B cell (primary cell): Measurements from ENCODE around the gene DDX23. TPM values are rescaled to one million over a fixed set of nuclear protein-coding genes. Genes with fewer than 3 reads are reported as not detected.

Experiments
- ATAC-seq: fragments of 200-7000 bp; cut with Tn5 transposase; one replicate; pipeline ENCODE4 v1.10.0; 2021; ENCODE audit warnings: low read depth, mild to moderate bottlenecking, moderate number of reproducible peaks, moderate library complexity
- CTCF ChIA-PET: fragments of 350-600 bp; sonication (Branson Sonifier 250); formaldehyde crosslinking; loops from one replicate; lab custom pipeline; 2021; ENCODE audit warnings: antibody characterized with exemption, inconsistent platforms; lab: Charles Lee
- POLR2A ChIA-PET: fragments of 350-600 bp; sonication (Branson Sonifier 250); formaldehyde crosslinking; loops from one replicate; lab custom pipeline; 2021; ENCODE audit warnings: antibody characterized with exemption; lab: Charles Lee
- DNase-seq: peaks from one replicate; pipeline ENCODE4 v3.0.0; 2013
- H2AFZ ChIP-seq: 2 replicates; pipeline ENCODE4 v1.6.1; 2012; ENCODE audit warnings: mild to moderate bottlenecking, low read depth, low read length; ENCODE audit not compliant: insufficient read depth, poor library complexity, severe bottlenecking
- H3K27ac ChIP-seq, 2 donors: 1 replicate in 1 of 2; 2 replicates in 1 of 2; pipeline ENCODE4 v1.5.1; 2012 to 2013; ENCODE audit warnings: low read length in 2 of 2, mild to moderate bottlenecking in 2 of 2, moderate library complexity in 1 of 2
- H3K27me3 ChIP-seq, 4 experiments: fragments of 200-600 bp in 1 of 4; sonication (generic) in 1 of 4; replicated peaks in 1 of 4; 1 replicate in 2 of 4; 2 replicates in 2 of 4; pipeline versions ENCODE4 v1.6.1 to v1.7.0; 2013 to 2016; ENCODE audit warnings: low read length in 3 of 4, mild to moderate bottlenecking in 2 of 4, mixed read lengths in 1 of 4, moderate library complexity in 1 of 4; ENCODE audit not compliant: insufficient read depth in 4 of 4, control insufficient read depth in 3 of 4; ENCODE audit errors: control extremely low read depth in 1 of 4
- H3K36me3 ChIP-seq, 2 experiments: replicated peaks in 1 of 2; 1 replicate in 1 of 2; 2 replicates in 1 of 2; pipeline versions ENCODE4 v1.6.1 to v1.7.1; 2013; ENCODE audit warnings: low read length in 1 of 2; ENCODE audit not compliant: insufficient read depth in 2 of 2, control insufficient read depth in 1 of 2; ENCODE audit errors: control extremely low read depth in 1 of 2, extremely low read depth in 1 of 2
- H3K4me1 ChIP-seq, 2 donors: fragments of 200-600 bp in 1 of 2; sonication (generic) in 1 of 2; 1 replicate in 1 of 2; 2 replicates in 1 of 2; pipeline versions ENCODE4 v1.5.1 to v1.6.1; 2013 to 2017; ENCODE audit warnings: low read length in 2 of 2; ENCODE audit not compliant: control insufficient read depth in 2 of 2, insufficient read depth in 2 of 2
- H3K4me2 ChIP-seq: replicated peaks from 2 replicates; pipeline ENCODE3; 2012; ENCODE audit warnings: mild to moderate bottlenecking, low read depth, low read length; ENCODE audit not compliant: poor library complexity, severe bottlenecking
- H3K4me3 ChIP-seq, 5 experiments: fragments of 200-600 bp in 1 of 5; sonication (generic) in 1 of 5; 1 replicate in 3 of 5; 2 replicates in 2 of 5; pipeline versions ENCODE4 v1.5.1 to v1.7.0; 2011 to 2016; ENCODE audit warnings: low read length in 4 of 5, mild to moderate bottlenecking in 4 of 5, low read depth in 2 of 5, control low read depth in 1 of 5, moderate library complexity in 1 of 5; ENCODE audit not compliant: insufficient read depth in 1 of 5; ENCODE audit errors: control extremely low read depth in 1 of 5, extremely low read depth in 1 of 5
- H3K79me2 ChIP-seq: fragments of 200-600 bp; sonication (generic); one replicate; pipeline ENCODE4 v1.6.0; 2016; ENCODE audit warnings: low read length; ENCODE audit not compliant: control insufficient read depth, insufficient read depth
- H3K9ac ChIP-seq: fragments of 200-600 bp; sonication (generic); 2 replicates; pipeline ENCODE4 v1.6.1; 2017; ENCODE audit warnings: mild to moderate bottlenecking, low read length, moderate library complexity
- H3K9me3 ChIP-seq, 3 donors: one replicate each; pipeline versions ENCODE4 v1.6.1 to v1.7.1; 2013; ENCODE audit warnings: low read length in 2 of 3; ENCODE audit not compliant: control insufficient read depth in 2 of 3, insufficient read depth in 1 of 3; ENCODE audit errors: control extremely low read depth in 1 of 3
- H4K20me1 ChIP-seq: 2 replicates; pipeline ENCODE4 v1.6.0; 2012; ENCODE audit warnings: mild to moderate bottlenecking, low read length; ENCODE audit not compliant: insufficient read depth, control insufficient read depth, poor library complexity, severe bottlenecking
- H3K27ac Mint-ChIP-seq: one replicate; pipeline ENCODE4 v1.8.0; 2021; ENCODE audit warnings: mixed read lengths
- H3K27me3 Mint-ChIP-seq: one replicate; pipeline ENCODE4 v1.8.0; 2021; ENCODE audit warnings: mixed read lengths
- H3K4me1 Mint-ChIP-seq: one replicate; pipeline ENCODE4 v1.8.0; 2021; ENCODE audit warnings: mixed read lengths
- H3K4me3 Mint-ChIP-seq: one replicate; pipeline ENCODE4 v1.8.0; 2021; ENCODE audit warnings: mixed read lengths
- H3K9me3 Mint-ChIP-seq: one replicate; pipeline ENCODE4 v1.8.0; 2022; ENCODE audit warnings: mixed read lengths; ENCODE audit not compliant: insufficient read depth
- CTCF ChIP-seq: fragments of 200-600 bp; IDR thresholded peaks from one replicate; pipeline ENCODE4 v1.8.0; 2022; ENCODE audit warnings: antibody characterized with exemption, mild to moderate bottlenecking
- EZH2 ChIP-seq: IDR thresholded peaks from 2 replicates; pipeline ENCODE4 v1.6.1; 2012; ENCODE audit warnings: borderline replicate concordance, low read depth, mild to moderate bottlenecking, moderate library complexity, low read length; ENCODE audit not compliant: insufficient read depth, poor library complexity, severe bottlenecking
- WGBS: methylation state at CpG from one replicate; pipeline ENCODE4 v1.1.5; 2013; ENCODE audit warnings: missing lambda C conversion rate; ENCODE audit not compliant: insufficient coverage; 5-methylcytosine and 5-hydroxymethylcytosine counted together
- intact Hi-C: fragments of 100-400 bp; cut with micrococcal nuclease; formaldehyde crosslinking; loops from one replicate; pipeline ENCODE4 v1.10.0; 2022
- polyA plus RNA-seq: library from polyadenylated mRNA; depleted of rRNA; stranded (reverse); fragments of >200 nt; gene quantifications from 2 replicates; pipeline ENCODE4 v1.2.3, GENCODE V29; 2012
- total RNA-seq, 2 donors: library from RNA; stranded (reverse); fragments of 120-200 nt in 1 of 2; gene quantifications; 1 replicate in 1 of 2; 2 replicates in 1 of 2; pipeline versions ENCODE4 v1.2.3 to v1.2.4, GENCODE V29; 2013 to 2022

The DDX23 gene
- total and polyA plus RNA-seq, 2 donors (not counting 1 experiment from before 2014, with no cell fraction given), result 76.1 to 135 TPM

GRCh38 chr12:48817873-48818830, 33.8 kb downstream of the DDX23 start, which contains the start of gene CACNB3:
CACNB3 (plus strand) TSS chr12:48818496; CDS start chr12:48818930, 434 bp downstream.
- Mint-ChIP-seq H3K9me3 (no peaks in the 10 kb centered on the region), H3K27me3 (peaks cover 12% of the 10 kb centered on the region), H3K4me1 (peaks cover 29% of the 10 kb centered on the region), H3K27ac (peak within 1 kb of the TSS; percentile 56), H3K4me3 (peak within 1 kb of the TSS; percentile 90)
- Histone ChIP-seq H2AFZ (peak within 1 kb of the TSS; percentile 100), H3K4me2 (peak within 1 kb of the TSS; percentile 100), H3K4me1 (peaks cover 30 to 38% of the 10 kb centered on the region in 2 donors), H3K36me3 (no peaks in the 10 kb centered on the region), H3K27me3 (peaks cover 0 to 31% (median 16%) of the 10 kb centered on the region in 4 experiments), H3K9ac (peak within 1 kb of the TSS; percentile 81), H3K27ac (no peak within 1 kb of the TSS), H3K4me3 (peak within 1 kb of the TSS; percentile 43 to 93 (median 63)), H3K79me2 (no peaks in the 10 kb centered on the region), H3K9me3 (no peaks in the 10 kb centered on the region), H4K20me1 (peaks cover 13% of the 10 kb centered on the region)
- ATAC-seq, result peak; percentile 60
- ChIA-PET CTCF (interaction anchor here (0.6 kb wide), 1 partner anchor 23 kb away, joined by 3 read pairs; no protein-coding TSS in a partner anchor), POLR2A (interaction anchor here (0.6 kb wide), 3 partner anchors 34 to 554 kb away, joined by 4 to 13 read pairs (median 6); partner anchors contain the start of gene DDX23)
- intact Hi-C loops, result no loop called here
- 2% methylated on average over 54 of the region's 79 CpGs for WGBS
- TF ChIP-seq EZH2 (no peak), CTCF (no peak)
- DNase-seq, result peak; percentile 77
